Measurements from ENCODE around the gene QRFP. TPM values are rescaled to one million over a fixed set of nuclear protein-coding genes. Genes with fewer than 3 reads are reported as not detected.
A peak's percentile ranks its signal among the peaks of the same experiment; 100 is the strongest.
"Not testable (repeated sequence)": the region's sequence is repeated elsewhere in the genome, so short reads cannot be mapped to it uniquely, and the experiment has no call there.

Gene QRFP
- total RNA-seq, 4 donors from 2014 or later, result 0.18 TPM; not detected in 3

DNA sequence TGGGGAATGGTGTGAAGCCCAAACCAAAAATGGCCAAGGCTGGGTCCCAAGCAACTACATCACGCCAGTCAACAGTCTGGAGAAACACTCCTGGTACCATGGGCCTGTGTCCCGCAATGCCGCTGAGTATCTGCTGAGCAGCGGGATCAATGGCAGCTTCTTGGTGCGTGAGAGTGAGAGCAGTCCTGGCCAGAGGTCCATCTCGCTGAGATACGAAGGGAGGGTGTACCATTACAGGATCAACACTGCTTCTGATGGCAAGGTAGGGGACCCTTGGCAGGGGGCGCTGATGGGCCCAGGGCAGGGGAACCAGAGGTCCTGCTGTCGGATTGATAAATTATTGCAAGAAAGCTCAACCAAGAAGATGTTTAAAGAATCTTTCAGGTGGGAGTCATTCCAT, 41.8 kb downstream of the QRFP start:
- DNase-seq, result no peak
- intact Hi-C loops (cut with DNase I), result no loop called here
- Histone ChIP-seq H3K4me1 (peaks cover 0 to 43% (median 19%) of the 10 kb centered on the region in 3 donors), H3K27ac (no peak overlapping the region), H3K9me3 (no peaks in the 10 kb centered on the region), H3K36me3 (peaks cover 14 to 63% (median 20%) of the 10 kb centered on the region in 3 donors), H3K4me3 (no peak overlapping the region), H3K27me3 (no peaks in the 10 kb centered on the region)
- no peak for TF ChIP-seq POLR2A (IDR thresholded peaks at IDR 0.05)
- TF ChIP-seq, protein P1, sequence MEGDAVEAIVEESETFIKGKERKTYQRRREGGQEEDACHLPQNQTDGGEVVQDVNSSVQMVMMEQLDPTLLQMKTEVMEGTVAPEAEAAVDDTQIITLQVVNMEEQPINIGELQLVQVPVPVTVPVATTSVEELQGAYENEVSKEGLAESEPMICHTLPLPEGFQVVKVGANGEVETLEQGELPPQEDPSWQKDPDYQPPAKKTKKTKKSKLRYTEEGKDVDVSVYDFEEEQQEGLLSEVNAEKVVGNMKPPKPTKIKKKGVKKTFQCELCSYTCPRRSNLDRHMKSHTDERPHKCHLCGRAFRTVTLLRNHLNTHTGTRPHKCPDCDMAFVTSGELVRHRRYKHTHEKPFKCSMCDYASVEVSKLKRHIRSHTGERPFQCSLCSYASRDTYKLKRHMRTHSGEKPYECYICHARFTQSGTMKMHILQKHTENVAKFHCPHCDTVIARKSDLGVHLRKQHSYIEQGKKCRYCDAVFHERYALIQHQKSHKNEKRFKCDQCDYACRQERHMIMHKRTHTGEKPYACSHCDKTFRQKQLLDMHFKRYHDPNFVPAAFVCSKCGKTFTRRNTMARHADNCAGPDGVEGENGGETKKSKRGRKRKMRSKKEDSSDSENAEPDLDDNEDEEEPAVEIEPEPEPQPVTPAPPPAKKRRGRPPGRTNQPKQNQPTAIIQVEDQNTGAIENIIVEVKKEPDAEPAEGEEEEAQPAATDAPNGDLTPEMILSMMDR (IDR thresholded peaks at IDR 0.05), result no peak
- 87 to 93% methylated on average over 9 of the region's 9 CpGs for WGBS, 2 donors

GRCh38 chr9:130854092-130854491, 42.5 kb downstream of the QRFP start:
- no peaks in the 10 kb centered on the region for H3K9me3 ChIP-seq
- intact Hi-C loops (cut with DNase I), result no loop called here
- TF ChIP-seq, protein P1 (IDR thresholded peaks at IDR 0.05), result no peak
- TF ChIP-seq POLR2A (IDR thresholded peaks at IDR 0.05), result no peak
- H3K27me3 ChIP-seq, result no peaks in the 10 kb centered on the region
- DNase-seq, result no peak
- peaks cover 14 to 57% (median 20%) of the 10 kb centered on the region in 3 donors for H3K36me3 ChIP-seq
- H3K4me1 ChIP-seq, result peaks cover 0 to 44% (median 20%) of the 10 kb centered on the region in 3 donors
- WGBS, 2 donors, result 78 to 80% methylated on average over 8 of the region's 8 CpGs
- H3K27ac ChIP-seq, result peak overlapping the region in 1 of 4 donors; percentile 2
- H3K4me3 ChIP-seq, result no peak overlapping the region

- no peaks in the 10 kb centered on the region for H3K27me3 ChIP-seq
- TF ChIP-seq POLR2A (IDR thresholded peaks at IDR 0.05), result no peak
- TF ChIP-seq, protein P1 (IDR thresholded peaks at IDR 0.05), result no peak
- H3K4me3 ChIP-seq, result no peak overlapping the region
- intact Hi-C loops (cut with DNase I), result no loop called here
- 81 to 85% methylated on average over 7 of the region's 7 CpGs for WGBS, 2 donors
- peaks cover 14 to 45% (median 20%) of the 10 kb centered on the region in 3 donors for H3K36me3 ChIP-seq
- no peaks in the 10 kb centered on the region for H3K9me3 ChIP-seq
- H3K27ac ChIP-seq, result peak overlapping the region in 1 of 4 donors; percentile 5
- no peak for DNase-seq
- peaks cover 3 to 44% (median 19%) of the 10 kb centered on the region in 3 donors for H3K4me1 ChIP-seq
These were observed 43.8 kb downstream of the QRFP start for GRCh38 chr9:130852801-130853200.

GRCh38 chr9:130849356-130849755, 47.3 kb downstream of the QRFP start:
- Histone ChIP-seq H3K9me3 (no peaks in the 10 kb centered on the region), H3K4me1 (peaks cover 6 to 76% (median 45%) of the 10 kb centered on the region in 3 donors), H3K27me3 (no peaks in the 10 kb centered on the region), H3K4me3 (no peak overlapping the region), H3K27ac (peak overlapping the region in 3 of 4 donors; percentile 57 to 90 (median 89)), H3K36me3 (peaks cover 0 to 10% (median 4%) of the 10 kb centered on the region in 3 donors)
- WGBS, 2 donors, result 70 to 83% methylated on average over 6 to 9 of the region's 9 CpGs
- no peak for DNase-seq
- intact Hi-C loops (cut with DNase I), result no loop called here
- TF ChIP-seq, protein P1 (IDR thresholded peaks at IDR 0.05), result no peak
- no peak for TF ChIP-seq POLR2A (IDR thresholded peaks at IDR 0.05)

- DNase-seq; H3K27me3 ChIP-seq; H3K9me3 ChIP-seq; H3K4me3 ChIP-seq; intact Hi-C loops (cut with DNase I); H3K36me3 ChIP-seq: not testable (repeated sequence)
- peak overlapping the region; percentile 74 to 93 (median 90) for H3K27ac ChIP-seq
- 90 to 93% methylated on average over 8 of the region's 8 CpGs for WGBS, 2 donors
- peaks cover 6 to 84% (median 52%) of the 10 kb centered on the region in 3 donors for H3K4me1 ChIP-seq
These were observed 48.1 kb downstream of the QRFP start for GRCh38 chr9:130848514-130848913.
